ENCODE measurements around the gene MMEL1. TPM values are rescaled to one million over a fixed set of nuclear protein-coding genes. Genes with fewer than 3 reads are reported as not detected.

Gene MMEL1
- total and polyA plus RNA-seq, 2 of the 13 experiments (the other 11 are each of a cell fraction or from before 2014, with no cell fraction given), result 0.48 TPM; not detected in 1

- Histone ChIP-seq H3K4me1 (ENCODE audit: insufficient read depth, low read length) (peaks cover 6% of the 10 kb centered on the region; the same call in 1 of the 2 replicates), H3K9me3 (ENCODE audit: low read length) (peaks cover 14% of the 10 kb centered on the region), H3K4me2 (ENCODE audit: low read depth, low read length) (peak overlapping the region; percentile 82), H2AFZ (ENCODE audit: low read length) (no peak overlapping the region), H3K9ac (ENCODE audit: insufficient read depth, low read depth, low read length) (peak overlapping the region; percentile 76), H3K27ac (ENCODE audit: extremely low read length, insufficient read depth, low read length) (peak overlapping the region; percentile 57), H4K20me1 (ENCODE audit: insufficient read depth, low read length) (no peaks in the 10 kb centered on the region), H3K27me3 (ENCODE audit: control insufficient read depth in 1 of 2, insufficient read depth in 2 of 2, low read length in 2 of 2) (peaks cover 2 to 4% of the 10 kb centered on the region in 2 experiments; a peak in 3 of 5 replicates), H3K4me3 (replicated peaks in 1 of 3; ENCODE audit: insufficient read depth in 1 of 3, low read depth in 2 of 3, low read length in 3 of 3) (peak overlapping the region; percentile 70 to 81 (median 74)), H3K36me3 (replicated peaks in 1 of 2; ENCODE audit: control insufficient read depth in 1 of 2, insufficient read depth in 2 of 2, low read length in 2 of 2) (no peaks in the 10 kb centered on the region), H3K79me2 (ENCODE audit: insufficient read depth, low read length) (peaks cover 3% of the 10 kb centered on the region)
- 3% methylated on average over 14 of the region's 84 CpGs for WGBS (ENCODE audit: low lambda C conversion rate)
- BruUV-seq (replicated peaks), result no TSS peak
- intact Hi-C loops (cut with micrococcal nuclease; ENCODE audit: unreplicated experiment) (loop anchor here (2.0 kb wide), 1 partner anchor 230 kb away; the partner anchor contains the start of gene PEX10), in situ Hi-C loops (cut with HindIII; ENCODE audit: extremely low pct_ligation_motif_present, low pct_unique_long_range_greater_than_20kb) (no loop called here)
- ChIA-PET POLR2A (no interaction called here), CTCF (ENCODE audit: low intra/inter-chr PET ratio, low total read pairs) (no interaction called here)
- FAIRE-seq (peak; percentile 48), ATAC-seq (peak; percentile 82), DNase-seq (ENCODE audit: low spot score) (peak; percentile 86)
- no peak for TF ChIP-seq ZNF660 (CRISPR knock-in tag; IDR thresholded peaks at IDR 0.05; ENCODE audit: borderline replicate concordance, low read depth)
- TF ChIP-seq ETV5 (CRISPR knock-in tag; IDR thresholded peaks at IDR 0.05; ENCODE audit: borderline replicate concordance), result peak; percentile 67
- peak; percentile 67; the same call in 1 of the 2 replicates for TF ChIP-seq ARID2 (CRISPR knock-in tag; IDR thresholded peaks at IDR 0.05; ENCODE audit: borderline replicate concordance)
- TF ChIP-seq ZNF614 (CRISPR knock-in tag; IDR thresholded peaks at IDR 0.05; ENCODE audit: borderline replicate concordance), result peak; percentile 59; the same call in 1 of the 2 replicates
- no peak for TF ChIP-seq SP1 (IDR thresholded peaks at IDR 0.05)
- peak; percentile 31; the same call in 1 of the 2 replicates for TF ChIP-seq SP1 (CRISPR knock-in tag; IDR thresholded peaks at IDR 0.05)
- peak; percentile 77 for TF ChIP-seq POLR2AphosphoS5 (IDR thresholded peaks at IDR 0.05; ENCODE audit: low read depth, low read length)
- peak; percentile 8; the same call in 1 of the 2 replicates for TF ChIP-seq MYC (CRISPR knock-in tag; IDR thresholded peaks at IDR 0.05; ENCODE audit: borderline replicate concordance)
- TF ChIP-seq TEAD3 (CRISPR knock-in tag; optimal IDR thresholded peaks at IDR 0.05; ENCODE audit: borderline replicate concordance), result no peak
- no peak for TF ChIP-seq LRRFIP1 (CRISPR knock-in tag; conservative IDR thresholded peaks at IDR 0.05)
- no peak for TF ChIP-seq TEF (CRISPR knock-in tag; IDR thresholded peaks at IDR 0.05)
- peak; percentile 84; the same call in 1 of the 2 replicates for TF ChIP-seq MTA1 (CRISPR knock-in tag; IDR thresholded peaks at IDR 0.05; ENCODE audit: borderline replicate concordance)
- TF ChIP-seq ZNF687 (CRISPR knock-in tag; IDR thresholded peaks at IDR 0.05), result peak; percentile 85
- TF ChIP-seq ZNF260 (CRISPR knock-in tag; IDR thresholded peaks at IDR 0.05; ENCODE audit: borderline replicate concordance, low read depth), result peak; percentile 27; the same call in 1 of the 2 replicates
- TF ChIP-seq ESRRA (CRISPR knock-in tag; IDR thresholded peaks at IDR 0.05; ENCODE audit: low read depth), result peak; percentile 66; the same call in 1 of the 2 replicates
- no peak for TF ChIP-seq U2AF2 (IDR thresholded peaks at IDR 0.05; ENCODE audit: low read depth, low read length)
Measured at GRCh38 chr1:2642560-2643413, 10.0 kb upstream of the MMEL1 start.

All from HepG2 (cell line).